GM04503 (cell line): ENCODE measurements around the gene PLCB1.
A peak's percentile ranks its signal among the peaks of the same experiment; 100 is the strongest.
"Not testable (repeated sequence)": the region's sequence is repeated elsewhere in the genome, so short reads cannot be mapped to it uniquely, and the experiment has no call there.

ENCODE experiments used
- DNase-seq: peaks from one replicate; pipeline ENCODE4 v3.0.0-alpha.2; 2012; ENCODE audit warnings: low read depth

Gene PLCB1

GRCh38 chr20:8131598-8132483 is at the start of gene PLCB1:
TSS of gene PLCB1 (plus strand) at chr20:8132266. CDS start at chr20:8132652, 386 bp downstream.
- no peak for DNase-seq

DNA sequence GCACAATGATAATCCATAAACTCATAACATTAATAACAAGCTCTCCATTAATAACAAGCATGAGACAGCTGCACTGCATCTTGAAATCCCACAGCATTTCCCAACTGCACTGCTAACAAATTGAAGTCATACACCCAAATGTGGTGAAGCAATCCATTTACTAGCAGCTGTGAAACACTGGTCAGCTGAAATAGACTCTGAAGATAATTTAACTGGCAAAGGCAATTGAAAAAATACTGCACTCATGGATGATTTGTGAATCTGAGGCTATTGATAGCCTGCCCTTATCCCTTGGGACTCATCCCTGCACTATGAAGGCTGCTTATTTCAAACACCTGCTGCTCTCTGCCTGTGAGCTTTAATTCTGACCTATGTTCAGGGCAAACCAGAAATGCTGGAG is 49.1 kb upstream of the PLCB1 start:
- DNase-seq = peak; percentile 6

- DNase-seq = no peak
Observed at GRCh38 chr20:8089668-8090067, 42.4 kb upstream of the PLCB1 start.

- DNase-seq = peak; percentile 11
Observed at GRCh38 chr20:8094415-8094818, 37.6 kb upstream of the PLCB1 start.

GRCh38 chr20:8094850-8095249 is 37.2 kb upstream of the PLCB1 start:
- DNase-seq = peak; percentile 37

DNA sequence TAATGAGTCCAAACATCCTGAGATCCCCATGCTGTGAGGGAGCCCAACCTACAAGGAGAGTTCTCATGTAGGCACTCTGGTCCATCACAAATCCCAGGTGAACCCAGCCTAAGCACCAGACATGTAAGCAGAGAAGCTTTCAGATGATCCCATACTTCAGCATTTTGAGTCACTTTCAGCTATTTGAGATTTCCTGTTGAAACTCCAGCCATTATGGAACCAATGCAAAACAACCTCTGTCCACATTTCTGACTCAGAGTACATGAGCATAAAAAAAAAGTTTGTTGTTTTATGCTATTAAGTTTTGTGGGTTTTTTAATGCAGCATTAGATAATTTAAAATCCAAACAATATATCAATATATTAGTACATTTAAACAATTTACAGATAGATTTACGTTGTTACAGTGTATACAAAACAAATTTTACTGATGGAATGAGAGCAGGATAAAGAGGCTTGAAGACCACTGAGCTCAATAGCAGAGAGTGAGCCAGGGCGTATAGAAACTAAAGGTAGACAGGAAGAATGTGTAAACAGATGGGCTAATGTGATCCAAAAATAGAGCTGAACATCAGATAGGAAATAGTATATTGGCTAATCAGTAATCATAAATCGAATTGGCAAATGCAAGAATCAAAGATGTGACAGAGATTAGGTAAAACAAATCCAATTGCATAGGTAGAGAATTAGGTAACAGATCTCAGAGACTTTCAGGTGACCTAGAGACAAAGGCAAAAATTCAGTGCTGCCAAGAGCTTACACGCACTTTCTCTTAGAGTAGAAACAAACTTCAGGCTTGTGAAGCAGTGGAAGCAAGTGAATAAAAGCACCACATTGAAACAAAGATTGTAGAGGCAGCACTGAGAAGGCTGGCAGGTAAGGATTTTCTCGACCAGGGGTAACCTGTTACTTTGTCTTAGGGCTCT is 36.2 kb upstream of the PLCB1 start:
- peak; percentile 23 for DNase-seq

- no peak for DNase-seq
Observed at GRCh38 chr20:8097307-8097706, 34.8 kb upstream of the PLCB1 start.

DNA sequence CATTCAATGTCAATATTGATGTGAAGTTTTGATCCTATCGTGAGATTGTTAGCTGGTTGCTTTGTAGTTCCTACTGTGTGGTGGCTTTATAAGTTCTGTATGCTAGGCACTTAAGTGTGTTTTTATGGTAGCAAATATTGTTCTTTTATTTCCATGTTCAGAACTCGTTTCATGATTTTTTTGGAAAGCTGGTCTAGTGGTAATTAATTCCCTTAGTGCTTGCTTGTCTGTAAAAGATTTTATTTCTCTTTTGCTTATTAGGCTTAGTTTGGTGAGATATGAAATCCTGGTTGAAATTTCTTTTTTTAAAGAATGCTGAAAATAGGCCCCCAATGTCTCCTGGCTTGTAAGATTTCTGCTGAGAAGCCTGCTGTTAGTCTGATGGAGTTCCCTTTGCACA is 27.8 kb upstream of the PLCB1 start:
- no peak for DNase-seq

- DNase-seq = not testable (repeated sequence)
Observed at GRCh38 chr20:8114612-8115011, 17.5 kb upstream of the PLCB1 start.

GRCh38 chr20:8115436-8115835 is 16.6 kb upstream of the PLCB1 start:
- DNase-seq = no peak

DNA sequence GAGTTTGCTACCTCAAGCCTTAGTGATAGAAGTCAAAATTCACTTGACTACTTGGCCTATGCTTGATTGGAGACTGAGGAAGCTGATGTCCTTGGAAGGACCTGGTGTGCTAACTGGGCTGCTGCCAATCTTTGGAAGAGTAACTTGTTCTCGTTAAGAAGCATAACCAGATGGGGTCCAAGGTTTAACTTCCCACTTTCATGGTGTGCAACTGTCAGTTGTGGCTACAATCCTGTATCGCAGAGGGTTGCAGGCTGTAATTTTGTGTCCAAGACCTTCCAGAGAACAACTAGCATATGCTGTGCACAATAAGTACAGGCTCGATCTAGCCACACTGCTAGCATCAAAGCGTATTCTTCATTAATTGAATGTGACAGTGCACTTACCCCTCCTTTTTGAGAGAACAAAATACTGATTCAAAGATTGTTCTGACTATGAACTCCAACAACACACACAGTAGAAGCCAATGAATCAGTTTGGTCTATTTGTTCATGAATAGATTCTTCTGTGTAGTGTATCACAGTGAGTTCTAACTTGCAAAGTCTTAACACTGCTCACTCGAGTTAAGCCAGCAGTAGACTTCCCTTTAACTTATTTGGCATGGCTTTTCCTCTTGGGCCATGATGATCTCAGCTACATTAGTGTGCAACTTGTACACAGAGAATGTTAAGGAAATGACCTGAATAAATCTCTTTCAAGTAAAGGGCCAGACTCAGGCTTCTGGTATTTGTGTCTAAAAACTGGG is 15.8 kb upstream of the PLCB1 start:
- DNase-seq = no peak

GRCh38 chr20:8117636-8118035 is 14.4 kb upstream of the PLCB1 start:
- no peak for DNase-seq

- no peak for DNase-seq
Observed at GRCh38 chr20:8118039-8118438, 14.0 kb upstream of the PLCB1 start.

DNA sequence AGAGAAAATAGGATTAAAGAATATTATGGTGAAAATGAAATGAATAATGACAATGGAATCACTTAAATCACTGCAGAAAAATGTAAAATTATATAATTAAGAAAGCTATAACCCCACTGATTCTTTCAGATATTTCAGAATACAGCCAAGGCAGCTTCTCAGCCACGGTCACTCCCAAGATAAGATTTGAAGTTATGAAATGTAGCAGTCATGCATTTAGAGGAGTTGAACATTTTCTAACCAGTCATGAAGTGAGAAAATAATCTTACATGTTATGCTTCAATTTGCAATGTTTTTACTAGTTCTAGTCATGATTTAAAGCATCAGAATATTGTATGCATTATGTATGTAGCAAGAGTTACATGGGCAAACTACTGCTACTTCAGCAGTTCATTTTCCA is 13.3 kb upstream of the PLCB1 start:
- no peak for DNase-seq

DNA sequence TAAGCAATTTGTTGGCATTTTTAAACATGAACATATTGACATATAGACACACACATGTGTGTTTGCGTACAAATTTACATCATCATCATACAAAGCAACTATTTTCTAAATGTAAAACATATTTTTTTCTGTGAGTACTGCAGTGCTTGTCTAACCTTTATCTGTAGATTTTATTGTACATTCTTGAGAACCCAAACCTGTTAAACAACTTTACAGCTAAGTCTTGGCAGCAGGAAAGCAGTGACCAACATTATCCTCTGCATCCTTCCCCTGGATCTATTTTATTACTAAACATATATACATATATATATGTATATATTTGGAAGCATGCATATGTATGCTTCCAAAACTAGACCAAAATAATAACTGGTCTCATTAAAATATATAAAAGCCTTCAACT is 10.4 kb upstream of the PLCB1 start:
- DNase-seq = no peak

DNA sequence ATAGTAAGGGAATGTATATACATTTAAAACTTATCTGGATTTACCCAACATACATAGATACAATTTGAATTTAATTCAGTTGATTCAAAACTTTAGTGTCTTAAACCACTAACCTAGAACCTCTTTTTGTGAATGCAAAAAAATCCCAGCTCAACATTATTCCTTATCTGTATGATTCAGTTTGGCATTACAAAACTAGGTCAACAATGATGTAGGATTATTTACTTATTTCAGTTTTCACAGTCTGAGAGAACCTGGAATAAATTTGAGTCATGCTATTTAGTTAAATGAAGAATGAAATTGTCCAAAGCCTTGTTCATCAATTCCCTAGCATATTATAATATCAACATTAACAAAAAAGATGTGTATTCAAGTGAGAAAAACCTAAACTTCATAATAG is 7.4 kb upstream of the PLCB1 start:
- no peak for DNase-seq

DNA sequence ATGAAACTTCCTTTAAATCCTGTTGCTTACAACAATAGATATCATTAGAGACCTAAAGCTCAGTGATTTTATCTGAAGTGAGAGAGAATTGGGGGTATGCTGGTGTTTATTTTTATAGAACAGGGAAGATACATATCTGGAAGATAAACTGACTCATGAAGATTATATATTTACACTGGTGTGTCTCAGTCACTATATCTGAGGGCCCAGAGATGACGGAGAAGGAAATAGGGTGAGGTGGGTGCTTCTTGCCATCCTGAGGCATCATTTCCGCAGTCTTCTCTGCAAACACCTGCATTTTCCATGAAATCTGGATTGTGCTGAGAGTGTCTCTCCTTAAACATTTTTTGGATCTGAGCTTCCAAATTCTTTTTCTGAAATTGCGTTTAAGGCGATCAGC is 5.9 kb upstream of the PLCB1 start:
- DNase-seq = no peak

- DNase-seq = no peak
Observed at GRCh38 chr20:8126841-8127378, 5.2 kb upstream of the PLCB1 start.

DNA sequence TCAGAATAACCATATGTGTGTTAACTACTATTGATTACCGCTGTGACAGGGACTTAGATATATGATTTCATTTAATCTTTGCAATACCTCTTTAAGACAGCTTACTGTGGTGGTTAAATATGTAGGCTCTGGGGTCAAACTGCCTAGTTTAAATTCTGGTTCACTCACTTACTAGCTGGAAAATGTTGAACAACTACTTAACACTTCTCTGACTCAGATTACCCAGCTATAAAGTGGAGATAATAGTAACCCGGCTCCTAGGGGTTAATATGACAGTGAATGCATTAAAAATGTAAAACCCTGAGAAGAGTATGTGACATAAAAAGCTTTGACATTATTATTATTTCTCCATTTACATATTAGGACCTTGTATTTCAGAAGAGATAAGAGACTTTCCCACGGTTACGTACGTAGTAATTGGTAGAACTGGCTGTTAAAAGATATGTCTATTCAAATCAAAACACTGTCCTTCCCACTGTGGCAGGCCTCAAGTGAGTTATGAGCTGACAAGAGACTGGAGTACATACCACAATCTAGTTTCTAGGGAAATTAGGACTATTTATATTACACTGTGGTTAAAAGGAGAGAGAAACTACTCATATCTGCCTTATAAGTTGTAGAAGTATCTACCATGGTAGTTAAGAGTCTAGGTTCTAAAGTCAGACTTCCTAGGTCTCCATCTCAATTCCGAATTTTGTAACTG is 4.4 kb upstream of the PLCB1 start:
- no peak for DNase-seq

- no peak for DNase-seq
Observed at GRCh38 chr20:8128291-8129060, 3.6 kb upstream of the PLCB1 start.
